Aorta (tissue), 5 donors: Measurements from ENCODE around the gene VSIR. TPM values are rescaled to one million over a fixed set of nuclear protein-coding genes. Genes with fewer than 3 reads are reported as not detected.

Experiments
- ATAC-seq: fragments of 200-7000 bp; cut with Tn5 transposase; one replicate; pipeline ENCODE4 v1.9.1; 2022; ENCODE audit warnings: moderate library complexity; ENCODE audit not compliant: low FRiP score
- DNase-seq, 2 donors: peaks; one replicate each; pipeline ENCODE4 v3.0.0-alpha.2; 2020
- H3K27ac ChIP-seq, 2 donors: one replicate each; pipeline ENCODE4 v1.5.1; 2013; ENCODE audit warnings: low read length in 2 of 2, mild to moderate bottlenecking in 2 of 2, moderate library complexity in 2 of 2, control low read depth in 1 of 2, inconsistent platforms in 1 of 2, low read depth in 1 of 2
- H3K27me3 ChIP-seq, 2 donors: one replicate each; pipeline ENCODE4 v1.6.1; 2013; ENCODE audit warnings: control low read depth in 1 of 2, low read length in 1 of 2, mild to moderate bottlenecking in 1 of 2, moderate library complexity in 1 of 2; ENCODE audit not compliant: insufficient read depth in 2 of 2, control insufficient read depth in 1 of 2
- H3K36me3 ChIP-seq, 2 donors: one replicate each; pipeline ENCODE4 v1.6.1; 2013; ENCODE audit warnings: control low read depth in 1 of 2, low read length in 1 of 2, mild to moderate bottlenecking in 1 of 2; ENCODE audit not compliant: insufficient read depth in 2 of 2, control insufficient read depth in 1 of 2
- H3K4me1 ChIP-seq, 2 donors: one replicate each; pipeline ENCODE4 v1.6.1; 2013; ENCODE audit warnings: low read length in 2 of 2, control low read depth in 1 of 2, mild to moderate bottlenecking in 1 of 2, moderate library complexity in 1 of 2; ENCODE audit not compliant: insufficient read depth in 2 of 2, control insufficient read depth in 1 of 2
- H3K4me3 ChIP-seq, 2 donors: one replicate each; pipeline ENCODE4 v1.5.1; 2013; ENCODE audit warnings: low read length in 2 of 2, control low read depth in 1 of 2, mild to moderate bottlenecking in 1 of 2
- H3K9me3 ChIP-seq: one replicate; pipeline ENCODE4 v1.6.1; 2013; ENCODE audit warnings: mild to moderate bottlenecking, low read length; ENCODE audit not compliant: control insufficient read depth
- WGBS, 2 donors: extraction: QIAGEN DNeasy Blood & Tissue Kit; methylation state at CpG; one replicate each; pipeline ENCODE4 v1.1.7; 2013; 5-methylcytosine and 5-hydroxymethylcytosine counted together
- intact Hi-C, 2 donors: fragments of 100-400 bp; cut with DNase I; formaldehyde crosslinking; loops; one replicate each; pipeline versions ENCODE4 v1.14.2 to v1.15.0; 2022
- polyA plus RNA-seq, 2 donors: library from polyadenylated mRNA; stranded (reverse); fragments of 200-250 nt; gene quantifications; one replicate each; pipeline ENCODE4 v1.2.3, GENCODE V29; 2013
- total RNA-seq, 2 donors: library from RNA; stranded (reverse); fragmentation: NEBNext Ultra II Directional; extraction: Animal tissue kit (Norgen Biotek cat#: 25700); gene quantifications; one replicate each; pipeline ENCODE4 v1.2.1, GENCODE V29; 2021
- donor health status: healthy with polysubstance abuse.
- donor health status: Bipolar disorder and iron deficiency.
- donor health status: DM: no; HTN: no; CAD: no.
- donor health status: DM: no; HTN: no; CAD: no.
- donor health status: DM: yes; HTN: yes; CAD: no.

VSIR gene
- total and polyA plus RNA-seq, 4 donors: 44.7 to 123 (median 69.9) TPM

- 80 to 81% methylated on average over 17 of the region's 17 CpGs for WGBS, 2 donors
- peak in 1 of 2 donors; percentile 39 for DNase-seq
- H3K27me3 ChIP-seq: no peaks in the 10 kb centered on the region
- no peaks in the 10 kb centered on the region for H3K36me3 ChIP-seq
- no peaks in the 10 kb centered on the region for H3K9me3 ChIP-seq
- no peak overlapping the region for H3K4me3 ChIP-seq
- H3K27ac ChIP-seq: no peak overlapping the region
- ATAC-seq: no peak
- no peaks in the 10 kb centered on the region for H3K4me1 ChIP-seq
- intact Hi-C loops: no loop called here
Observed at GRCh38 chr10:71790749-71791440, 17.6 kb upstream of the VSIR start.

- intact Hi-C loops: no loop called here
- H3K4me1 ChIP-seq: no peaks in the 10 kb centered on the region
- no peak for ATAC-seq
Observed at GRCh38 chr10:71789871-71790270, 16.6 kb upstream of the VSIR start.

GRCh38 chr10:71788954-71789353, 15.6 kb upstream of the VSIR start:
- Histone ChIP-seq H3K27ac (no peak overlapping the region), H3K9me3 (no peaks in the 10 kb centered on the region), H3K27me3 (no peaks in the 10 kb centered on the region), H3K36me3 (no peaks in the 10 kb centered on the region), H3K4me1 (no peaks in the 10 kb centered on the region), H3K4me3 (no peak overlapping the region)
- DNase-seq (peak in 1 of 2 donors; percentile 37), ATAC-seq (no peak)
- intact Hi-C loops: no loop called here
- WGBS, 2 donors: 79 to 81% methylated on average over 8 of the region's 8 CpGs

More at GRCh38 chr10:71789871-71790270, 16.6 kb upstream of the VSIR start:
- Histone ChIP-seq H3K27me3 (no peaks in the 10 kb centered on the region), H3K9me3 (no peaks in the 10 kb centered on the region), H3K36me3 (no peaks in the 10 kb centered on the region), H3K27ac (no peak overlapping the region), H3K4me3 (no peak overlapping the region)
- DNase-seq: peak in 1 of 2 donors; percentile 31
- 51 to 67% methylated on average over 9 to 10 of the region's 10 CpGs for WGBS, 2 donors

GRCh38 chr10:71784679-71785272, 11.5 kb upstream of the VSIR start:
- DNase-seq: peak in 1 of 2 donors; percentile 29
- no peaks in the 10 kb centered on the region for H3K36me3 ChIP-seq
- intact Hi-C loops: no loop called here

GRCh38 chr10:71783917-71784678, 10.8 kb upstream of the VSIR start:
- DNase-seq (peak in 1 of 2 donors; percentile 40), ATAC-seq (no peak)
- no peaks in the 10 kb centered on the region for H3K27me3 ChIP-seq
- H3K36me3 ChIP-seq: no peaks in the 10 kb centered on the region
- H3K27ac ChIP-seq: no peak overlapping the region
- no peaks in the 10 kb centered on the region for H3K4me1 ChIP-seq
- intact Hi-C loops: no loop called here
- WGBS, 2 donors: 83 to 86% methylated on average over 17 of the region's 17 CpGs
- H3K4me3 ChIP-seq: no peak overlapping the region
- no peaks in the 10 kb centered on the region for H3K9me3 ChIP-seq

More at GRCh38 chr10:71784679-71785272, 11.5 kb upstream of the VSIR start:
- WGBS, 2 donors: 90% methylated on average over 18 of the region's 18 CpGs
- Histone ChIP-seq H3K27ac (no peak overlapping the region), H3K9me3 (no peaks in the 10 kb centered on the region), H3K27me3 (no peaks in the 10 kb centered on the region), H3K4me3 (no peak overlapping the region), H3K4me1 (no peaks in the 10 kb centered on the region)
- no peak for ATAC-seq

GRCh38 chr10:71782917-71783490, 9.7 kb upstream of the VSIR start:
- intact Hi-C loops: no loop called here
- H3K9me3 ChIP-seq: no peaks in the 10 kb centered on the region
- H3K4me1 ChIP-seq: no peaks in the 10 kb centered on the region
- no peak overlapping the region for H3K4me3 ChIP-seq
- H3K27me3 ChIP-seq: no peaks in the 10 kb centered on the region
- no peak overlapping the region for H3K27ac ChIP-seq
- no peaks in the 10 kb centered on the region for H3K36me3 ChIP-seq
- 47 to 57% methylated on average over 7 of the region's 7 CpGs for WGBS, 2 donors
- ATAC-seq: no peak
- DNase-seq: peak in 1 of 2 donors; percentile 62

GRCh38 chr10:71782221-71782916, 9.0 kb upstream of the VSIR start:
- H3K36me3 ChIP-seq: no peaks in the 10 kb centered on the region
- 85 to 87% methylated on average over 6 of the region's 6 CpGs for WGBS, 2 donors
- intact Hi-C loops: no loop called here
- H3K9me3 ChIP-seq: no peaks in the 10 kb centered on the region
- ATAC-seq (no peak), DNase-seq (peak in 1 of 2 donors; percentile 49)
- no peaks in the 10 kb centered on the region for H3K4me1 ChIP-seq
- no peak overlapping the region for H3K4me3 ChIP-seq
- no peak overlapping the region for H3K27ac ChIP-seq
- no peaks in the 10 kb centered on the region for H3K27me3 ChIP-seq

- Histone ChIP-seq H3K36me3 (no peaks in the 10 kb centered on the region), H3K9me3 (no peaks in the 10 kb centered on the region), H3K4me3 (no peak overlapping the region), H3K27me3 (no peaks in the 10 kb centered on the region), H3K27ac (no peak overlapping the region), H3K4me1 (no peaks in the 10 kb centered on the region)
- no peak for ATAC-seq
- intact Hi-C loops: no loop called here
- 84 to 89% methylated on average over 9 of the region's 9 CpGs for WGBS, 2 donors
- DNase-seq: peak in 1 of 2 donors; percentile 18
Observed at GRCh38 chr10:71780719-71781118, 7.4 kb upstream of the VSIR start.
